SHP77 (cell line): ENCODE measurements around the gene SMOC1.

Experiments used
- DNase-seq, 2 experiments: peaks; one replicate each; lab custom pipeline; 2025; lab: John Stamatoyannopoulos, UW

The SMOC1 gene, protein sequence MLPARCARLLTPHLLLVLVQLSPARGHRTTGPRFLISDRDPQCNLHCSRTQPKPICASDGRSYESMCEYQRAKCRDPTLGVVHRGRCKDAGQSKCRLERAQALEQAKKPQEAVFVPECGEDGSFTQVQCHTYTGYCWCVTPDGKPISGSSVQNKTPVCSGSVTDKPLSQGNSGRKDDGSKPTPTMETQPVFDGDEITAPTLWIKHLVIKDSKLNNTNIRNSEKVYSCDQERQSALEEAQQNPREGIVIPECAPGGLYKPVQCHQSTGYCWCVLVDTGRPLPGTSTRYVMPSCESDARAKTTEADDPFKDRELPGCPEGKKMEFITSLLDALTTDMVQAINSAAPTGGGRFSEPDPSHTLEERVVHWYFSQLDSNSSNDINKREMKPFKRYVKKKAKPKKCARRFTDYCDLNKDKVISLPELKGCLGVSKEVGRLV

DNA sequence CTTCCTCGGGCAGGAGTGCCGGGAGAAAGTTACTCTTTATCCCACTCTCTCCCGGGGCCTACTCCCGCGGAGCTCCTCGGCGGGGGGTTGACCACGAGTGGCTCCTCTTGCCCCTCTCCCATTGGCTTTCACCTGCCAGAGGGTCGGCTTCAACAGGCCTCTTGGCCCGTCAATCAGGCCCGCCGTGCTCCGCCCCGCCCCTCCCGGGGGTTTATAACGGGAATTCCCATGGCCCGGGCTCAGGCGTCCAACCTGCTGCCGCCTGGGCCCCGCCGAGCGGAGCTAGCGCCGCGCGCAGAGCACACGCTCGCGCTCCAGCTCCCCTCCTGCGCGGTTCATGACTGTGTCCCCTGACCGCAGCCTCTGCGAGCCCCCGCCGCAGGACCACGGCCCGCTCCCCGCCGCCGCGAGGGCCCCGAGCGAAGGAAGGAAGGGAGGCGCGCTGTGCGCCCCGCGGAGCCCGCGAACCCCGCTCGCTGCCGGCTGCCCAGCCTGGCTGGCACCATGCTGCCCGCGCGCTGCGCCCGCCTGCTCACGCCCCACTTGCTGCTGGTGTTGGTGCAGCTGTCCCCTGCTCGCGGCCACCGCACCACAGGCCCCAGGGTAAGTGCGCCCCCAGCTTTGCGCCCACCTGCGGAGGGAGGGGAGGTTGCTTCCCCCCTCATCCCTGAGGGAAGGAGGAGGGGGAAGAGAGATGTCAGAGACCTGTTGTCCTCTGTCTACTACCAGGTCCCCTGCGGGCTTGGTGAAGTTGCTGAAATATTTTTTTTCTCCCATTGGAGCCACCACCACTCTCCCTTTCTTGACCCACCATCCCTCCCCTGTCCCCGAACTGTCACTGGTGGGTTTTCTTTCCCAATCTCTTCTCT, at the start of gene SMOC1:
Gene SMOC1, plus strand, starts transcription at position 242 of the 869 bp plus-strand sequence. Its CDS starts 263 bp downstream, at position 505.
- DNase-seq, result peak; percentile 82 to 94

DNA sequence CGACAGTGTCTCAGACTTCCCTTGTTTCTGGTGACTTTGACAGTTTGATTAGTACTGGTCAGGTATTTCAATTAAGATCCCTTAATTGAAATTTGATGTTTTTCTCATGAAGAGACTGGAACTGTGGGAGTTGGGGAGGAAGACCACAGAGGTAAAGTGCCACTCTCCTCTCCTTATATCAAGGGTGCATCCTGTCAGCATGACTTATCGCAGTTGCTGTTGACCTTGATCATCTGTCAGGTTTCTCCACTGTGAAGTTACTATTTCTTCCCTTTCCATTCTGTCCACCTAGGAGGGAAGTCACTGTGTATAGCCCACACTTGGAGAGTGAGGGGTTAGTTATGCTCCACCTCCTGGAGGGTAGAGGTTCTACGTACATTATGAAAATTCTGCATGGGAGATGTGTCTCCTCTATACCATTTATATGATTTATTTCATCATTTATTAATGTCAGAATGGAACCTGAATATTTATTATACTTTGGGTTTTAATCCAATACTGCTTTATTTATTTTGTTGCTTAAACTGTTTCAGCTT, 40.3 kb upstream of the SMOC1 start:
- no peak for DNase-seq

DNA sequence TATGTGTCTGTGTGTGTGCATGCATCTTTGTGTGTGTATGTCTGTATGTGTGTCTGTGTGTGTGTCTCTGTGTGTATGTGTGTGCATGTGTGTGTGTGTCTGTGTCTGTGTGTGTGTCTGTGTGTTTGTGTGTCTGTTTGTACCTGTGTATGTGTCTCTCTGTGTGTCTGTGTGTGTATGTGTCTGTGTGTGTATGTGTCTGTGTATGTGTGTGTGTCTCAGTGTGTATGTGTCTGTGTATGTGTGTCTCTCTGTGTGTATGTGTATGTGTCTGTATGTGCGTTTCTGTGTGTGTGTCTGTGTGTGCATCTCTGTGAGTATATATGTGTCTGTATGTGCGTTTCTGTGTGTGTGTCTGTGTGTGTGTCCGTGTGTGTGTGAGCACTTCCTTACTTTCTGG, 39.6 kb upstream of the SMOC1 start:
- no peak for DNase-seq

DNA sequence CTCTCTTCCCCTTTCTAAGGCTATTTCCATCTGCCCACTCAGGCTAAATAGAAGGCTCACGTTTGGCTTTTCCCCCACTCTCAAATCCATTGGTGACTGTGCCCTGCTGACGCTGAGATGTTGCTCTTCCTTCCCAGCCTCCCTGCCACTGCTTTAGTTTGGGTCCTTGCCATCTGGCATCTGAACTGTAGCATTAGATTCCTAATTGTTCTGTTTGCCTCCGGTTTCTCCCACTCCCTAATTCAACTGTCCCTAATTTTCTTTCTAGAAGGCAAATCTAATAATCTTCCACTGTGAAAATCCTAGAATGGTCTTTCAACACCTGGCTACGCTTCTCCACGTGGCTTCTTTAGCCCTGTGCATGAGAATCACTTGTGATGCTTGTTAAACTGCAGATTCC, 37.6 kb upstream of the SMOC1 start:
- no peak for DNase-seq

DNA sequence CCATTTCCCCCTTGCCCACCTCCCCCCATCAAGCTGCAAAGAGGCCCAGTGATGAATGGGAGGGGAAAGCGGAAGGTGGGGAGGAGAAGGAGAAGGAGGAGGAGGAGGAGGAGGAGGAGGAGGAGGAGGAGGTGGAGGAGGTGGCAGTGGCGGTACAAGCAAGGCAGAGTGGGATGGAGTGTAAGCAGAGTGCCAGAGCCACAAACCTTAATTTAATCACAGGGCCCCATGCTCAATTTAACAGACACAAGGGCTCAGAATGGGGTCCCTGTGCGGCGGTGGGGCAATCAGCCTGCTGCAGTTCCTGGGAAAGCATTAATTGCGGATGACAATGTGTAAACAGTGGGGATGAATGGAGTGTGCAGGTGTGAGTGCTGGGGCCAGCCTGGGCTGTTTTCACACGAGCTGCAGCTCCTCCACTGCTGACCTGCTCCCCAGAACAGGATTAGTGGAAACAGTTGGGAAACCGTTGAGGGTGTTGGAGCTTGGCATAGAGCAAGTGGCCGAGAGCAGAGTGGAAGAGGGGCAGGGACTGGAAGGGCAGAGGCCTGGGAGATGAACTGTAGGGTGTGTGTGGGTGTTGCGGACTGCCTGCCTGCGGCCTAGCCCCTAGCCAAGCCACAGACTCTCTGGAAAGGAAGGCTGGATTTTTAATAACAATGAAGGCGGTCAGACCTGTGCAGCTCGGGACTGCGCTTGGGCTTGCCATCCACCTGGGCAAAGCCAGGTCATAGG, 36.4 kb upstream of the SMOC1 start:
- DNase-seq, result peak; percentile 56 to 70

DNA sequence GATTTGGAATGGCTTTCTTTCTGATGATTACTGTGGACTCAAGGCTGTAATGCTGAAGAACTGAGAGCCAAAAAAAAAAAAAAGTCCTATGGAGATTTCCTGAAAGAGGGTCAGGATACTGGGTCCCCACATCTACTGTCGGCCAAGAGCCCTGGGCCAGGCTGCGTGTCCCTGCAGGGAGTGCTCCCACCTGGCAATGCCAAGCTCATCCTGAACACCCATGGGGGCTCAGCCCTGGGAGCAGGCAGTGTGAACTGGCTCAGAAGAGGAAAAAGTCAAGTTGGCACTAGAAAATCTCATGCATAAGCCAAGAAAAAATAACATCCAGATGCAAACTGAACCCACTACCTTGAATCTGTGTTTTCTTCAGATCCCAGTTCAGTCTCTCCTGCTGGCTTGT, 35.0 kb upstream of the SMOC1 start:
- DNase-seq, result no peak

DNA sequence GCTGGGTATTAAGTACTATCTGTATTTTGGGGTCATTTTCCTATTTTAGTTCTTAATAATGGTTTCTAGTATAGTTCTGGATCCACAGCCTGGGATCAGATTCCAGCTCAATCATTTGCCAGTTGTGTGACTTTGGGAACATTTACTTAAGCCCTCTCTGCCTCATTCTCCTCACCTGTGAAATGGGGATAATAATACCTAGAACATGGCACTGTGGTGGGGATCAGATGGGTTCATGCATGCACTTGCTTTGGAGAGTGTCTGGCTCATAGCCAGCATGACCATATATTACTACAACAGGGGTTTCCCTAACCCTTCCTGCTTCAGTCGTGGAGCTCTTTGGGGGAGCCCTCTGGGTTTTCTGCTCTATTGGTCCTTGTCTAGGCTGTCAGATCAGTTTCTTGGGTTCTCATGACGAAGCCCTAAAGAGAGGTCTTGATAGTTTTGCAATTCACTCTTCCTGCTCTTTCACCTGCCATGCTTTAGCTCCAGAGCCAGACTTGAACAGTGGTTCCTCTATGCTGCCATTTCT, 34.1 kb upstream of the SMOC1 start:
- no peak for DNase-seq

DNA sequence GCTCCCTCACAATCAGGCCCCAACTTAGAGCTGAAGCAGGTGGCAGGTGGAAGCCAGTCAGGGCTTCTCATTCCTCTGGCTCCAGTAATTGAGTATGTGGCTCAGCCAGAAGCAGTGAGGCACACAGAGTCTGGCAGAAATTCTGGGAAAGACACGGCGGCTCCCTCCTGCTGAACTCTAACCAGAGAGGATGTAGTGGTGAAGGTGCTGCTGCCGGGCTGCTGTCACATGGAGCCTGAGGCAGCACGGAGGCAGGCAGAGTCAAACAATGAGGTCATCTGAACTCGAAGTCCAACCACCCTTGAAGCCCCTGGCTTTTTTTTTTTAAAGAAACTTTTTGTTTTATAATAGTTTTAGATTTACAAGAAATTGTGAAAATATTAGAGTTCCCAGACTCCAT, 33.4 kb upstream of the SMOC1 start:
- DNase-seq, result peak; percentile 13 to 54

DNA sequence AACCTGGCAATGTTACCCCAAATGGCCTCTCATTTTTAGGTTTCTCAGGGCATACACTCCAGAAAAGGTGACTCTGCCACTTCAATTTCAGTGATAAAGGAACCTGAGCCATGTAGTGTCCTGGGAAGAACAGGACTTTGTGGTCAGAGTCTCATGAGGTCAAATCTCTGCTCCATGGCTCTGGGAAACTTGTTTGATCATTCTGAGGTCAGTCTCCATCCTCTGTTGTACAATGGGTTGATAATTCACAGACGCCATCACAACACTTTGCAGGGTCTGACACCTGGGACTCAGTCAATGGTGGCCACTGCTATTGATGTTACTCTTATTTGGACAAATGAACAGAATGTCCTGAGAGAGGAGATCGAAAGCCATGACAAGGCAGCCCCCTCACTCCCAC, 31.1 kb upstream of the SMOC1 start:
- no peak for DNase-seq

DNA sequence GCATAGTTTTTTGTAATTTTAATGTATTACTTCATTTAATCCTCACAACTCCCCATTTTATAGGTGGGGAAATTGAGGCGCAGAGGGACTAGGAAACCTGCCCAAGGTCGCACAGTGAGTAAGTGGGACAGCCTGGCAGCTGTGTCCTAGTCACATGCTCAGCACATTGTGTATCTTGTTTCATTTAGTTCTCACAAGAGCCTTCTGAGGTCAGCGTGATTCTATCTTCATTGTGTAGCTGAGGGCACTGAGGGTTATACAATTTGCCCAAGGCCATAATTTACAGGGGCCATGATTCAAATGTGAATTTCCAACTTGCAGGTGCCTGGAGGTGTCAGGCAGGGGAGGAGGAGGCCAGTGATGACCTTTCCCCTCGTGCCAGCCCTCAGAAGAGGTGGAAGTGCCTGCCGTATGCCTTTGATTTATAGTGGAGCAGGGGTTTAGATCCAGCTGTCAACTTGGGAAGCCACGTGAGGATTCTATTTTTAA, 30.3 kb upstream of the SMOC1 start:
- DNase-seq, result peak; percentile 72 to 74

DNA sequence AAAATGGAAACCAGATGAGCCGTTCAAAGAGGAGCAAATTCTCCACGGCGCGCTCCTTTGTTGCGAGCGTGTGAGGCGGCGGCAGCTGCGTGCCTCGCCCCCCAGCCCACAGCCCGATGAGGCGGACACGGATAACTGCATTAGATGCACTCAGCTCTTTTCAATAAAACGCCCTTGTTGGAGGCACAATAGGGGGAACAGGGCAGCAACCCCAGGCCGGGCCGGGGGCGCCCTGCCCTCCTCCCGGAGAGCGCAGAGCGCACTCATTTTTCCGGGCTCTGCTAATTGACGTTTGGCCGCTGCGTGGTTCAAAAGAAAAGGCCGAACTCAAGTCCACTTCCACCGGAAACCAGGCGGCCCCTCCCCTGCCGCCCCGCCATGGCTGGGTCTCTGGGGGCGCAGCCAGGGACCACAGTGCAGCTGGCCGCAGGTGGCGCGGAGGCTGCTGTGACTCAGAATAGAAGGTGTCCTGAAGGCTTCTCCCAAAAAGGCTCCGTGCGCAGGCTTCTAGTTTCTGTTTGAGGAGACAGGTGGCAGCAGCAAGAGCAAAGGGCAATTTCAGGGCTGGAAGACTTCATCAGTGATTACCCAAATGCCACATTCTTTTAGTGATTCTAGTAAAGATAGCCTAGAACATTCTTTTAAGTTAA, 29.0 kb upstream of the SMOC1 start:
- no peak for DNase-seq

DNA sequence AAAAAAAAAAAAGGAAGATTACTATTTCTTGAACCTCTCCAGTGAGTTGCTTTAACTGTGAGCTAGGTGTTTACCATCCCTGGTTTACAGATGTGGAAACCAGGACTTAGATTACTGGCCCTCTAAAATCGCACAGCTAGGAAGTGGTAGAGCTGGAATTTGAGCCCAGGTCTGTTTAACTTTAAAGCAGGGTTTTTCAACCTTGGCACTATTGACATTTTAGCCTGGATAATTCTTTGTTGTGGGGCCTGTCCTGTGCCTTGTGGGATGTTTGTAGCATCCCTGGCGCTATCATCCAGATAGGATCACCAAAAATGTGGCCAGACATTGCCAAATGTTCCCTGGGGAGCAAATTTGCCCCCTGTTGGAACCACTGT, 28.5 kb upstream of the SMOC1 start:
- no peak for DNase-seq

DNA sequence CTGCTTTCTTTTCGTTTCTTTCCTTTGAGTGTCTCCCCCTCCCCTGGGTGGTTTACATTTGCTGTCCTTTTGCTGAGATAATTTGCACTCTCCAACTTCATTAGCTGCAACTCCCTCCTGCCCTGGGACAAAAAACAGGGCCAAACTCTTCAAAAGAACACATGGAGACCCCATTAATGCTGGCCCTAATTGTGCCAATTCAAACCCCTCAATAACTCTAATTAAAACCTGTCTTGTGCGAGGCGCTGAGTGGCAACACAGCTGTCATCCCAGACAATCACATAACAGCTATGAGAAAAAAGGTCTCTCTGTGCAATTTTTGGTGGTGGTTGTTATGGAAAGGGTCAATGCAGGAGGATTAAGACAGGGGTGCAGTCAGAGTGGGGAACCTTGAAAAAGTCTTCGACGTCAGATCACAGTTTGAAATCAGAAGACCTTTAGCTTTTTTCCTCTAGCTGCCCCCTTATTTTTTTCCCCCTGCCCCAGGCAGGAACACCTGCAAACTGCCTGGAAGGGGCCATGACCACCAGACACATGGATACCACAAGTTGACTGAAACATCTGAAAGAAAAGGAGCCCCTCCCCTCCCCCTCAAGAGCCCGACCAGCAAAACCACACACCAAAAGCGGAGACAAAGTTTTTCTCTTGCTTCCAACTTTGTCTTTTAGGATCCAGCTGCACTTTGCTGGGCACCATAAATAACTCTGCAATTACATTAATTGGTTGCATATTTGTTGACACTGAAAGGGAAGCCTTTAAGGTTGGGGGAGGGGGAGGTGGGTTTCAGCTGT, 26.5 kb upstream of the SMOC1 start:
- DNase-seq, result no peak

DNA sequence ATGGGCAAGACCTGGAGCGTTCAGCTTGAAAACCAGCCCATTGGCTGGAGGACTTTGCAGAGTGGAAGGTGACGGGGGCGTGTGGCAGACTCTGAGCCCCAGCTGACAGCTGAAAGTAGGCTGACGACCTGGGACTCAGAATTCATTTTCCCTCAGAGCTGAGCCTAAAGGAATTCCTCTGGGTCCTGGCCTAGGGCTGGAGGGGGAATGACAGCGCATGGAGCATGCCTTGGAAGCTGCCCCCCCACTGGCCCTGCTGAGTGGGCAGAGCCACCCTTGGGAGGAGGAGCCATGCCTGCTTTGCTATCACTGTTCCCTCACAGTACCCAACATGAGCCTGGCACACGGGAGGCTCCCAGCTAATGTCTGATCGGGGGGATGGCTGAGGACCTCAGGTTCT, 25.4 kb upstream of the SMOC1 start:
- no peak for DNase-seq

DNA sequence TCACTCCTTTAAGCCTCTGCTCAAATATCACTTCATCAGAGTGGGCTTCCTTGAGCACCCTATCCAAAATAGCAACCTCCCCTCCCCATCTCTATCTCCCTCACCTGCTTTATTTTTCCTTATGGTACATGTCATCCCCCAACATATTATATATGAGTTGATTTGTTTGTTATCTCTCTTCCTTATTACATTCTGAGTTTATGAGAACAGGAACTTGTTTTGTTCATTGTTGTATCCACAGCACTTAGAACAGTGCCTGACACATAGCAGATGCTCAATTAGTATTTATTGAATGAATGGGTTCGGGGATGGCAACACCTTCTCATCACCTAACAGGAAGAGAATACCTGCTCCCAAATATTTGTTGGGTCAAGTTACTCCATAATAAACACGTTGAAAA, 24.6 kb upstream of the SMOC1 start:
- no peak for DNase-seq

DNA sequence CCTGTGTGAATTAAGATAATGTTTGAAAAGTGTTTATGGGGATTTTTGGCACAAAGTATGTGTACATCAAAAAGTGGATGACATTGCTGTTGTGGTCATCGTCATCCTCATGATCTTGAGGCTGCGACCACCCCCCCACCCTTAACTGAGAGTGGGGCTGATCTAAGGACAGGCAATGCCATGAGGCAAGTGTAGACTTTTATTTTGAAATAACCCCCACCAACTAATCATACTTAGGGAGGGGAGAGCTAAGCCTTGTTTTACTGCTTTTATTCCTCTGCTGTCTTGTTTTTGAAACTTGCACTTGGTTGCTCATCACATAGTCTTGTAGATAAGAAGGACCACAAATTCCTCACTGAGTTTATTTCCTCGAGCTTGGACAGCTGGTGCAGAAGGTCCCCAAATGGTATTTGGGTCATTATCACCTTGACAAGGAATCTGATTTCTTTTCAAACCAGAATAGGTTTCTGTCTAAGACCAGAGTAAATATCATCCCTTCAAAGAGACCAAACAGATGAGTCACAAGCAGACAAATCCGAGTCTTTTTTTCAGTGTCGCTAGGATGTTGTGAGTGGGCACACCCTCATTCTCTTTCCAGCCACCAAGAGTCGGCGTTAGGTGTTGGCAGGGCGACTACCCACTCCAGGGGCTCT, 23.9 kb upstream of the SMOC1 start:
- DNase-seq, result no peak

DNA sequence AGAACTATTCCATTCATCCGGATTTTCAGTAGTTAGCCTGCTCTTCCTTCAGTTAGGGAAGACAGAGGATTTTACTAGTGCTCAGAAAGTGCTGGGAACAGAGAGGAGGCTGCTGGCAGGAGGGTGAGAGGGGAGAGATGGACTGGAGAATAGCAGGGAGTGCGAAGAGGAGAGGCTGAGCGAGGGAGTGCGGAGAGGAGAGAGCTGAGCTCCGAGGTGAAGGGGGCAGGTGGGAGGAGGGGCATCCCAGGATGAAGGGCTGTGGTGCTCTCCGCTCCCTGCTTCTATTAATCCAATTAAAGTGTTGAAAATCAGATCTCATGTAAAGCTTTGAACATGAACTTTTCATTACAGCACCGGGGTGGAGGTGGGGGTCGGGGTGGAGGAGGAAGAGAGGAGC, 20.4 kb upstream of the SMOC1 start:
- DNase-seq, result no peak

DNA sequence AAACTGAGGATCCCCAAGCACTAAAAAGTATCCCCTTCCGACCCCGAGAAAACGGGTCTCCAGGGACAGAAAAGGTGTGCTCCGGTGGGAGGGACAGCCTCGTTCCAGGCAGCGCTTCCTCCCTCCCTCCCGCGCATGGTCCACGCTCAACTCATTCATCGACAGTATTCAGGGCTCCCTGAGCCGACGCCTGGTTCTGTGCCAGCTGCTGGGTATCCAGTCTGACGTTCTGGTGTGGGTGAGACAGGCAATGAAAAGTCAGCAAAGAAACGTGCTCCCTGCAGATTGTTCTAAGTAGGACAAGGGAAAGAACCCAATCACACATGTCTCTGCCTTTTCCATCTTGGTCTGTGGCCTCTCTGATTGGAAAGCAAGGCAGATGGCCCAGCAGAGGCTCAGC, 19.6 kb upstream of the SMOC1 start:
- DNase-seq, result no peak

DNA sequence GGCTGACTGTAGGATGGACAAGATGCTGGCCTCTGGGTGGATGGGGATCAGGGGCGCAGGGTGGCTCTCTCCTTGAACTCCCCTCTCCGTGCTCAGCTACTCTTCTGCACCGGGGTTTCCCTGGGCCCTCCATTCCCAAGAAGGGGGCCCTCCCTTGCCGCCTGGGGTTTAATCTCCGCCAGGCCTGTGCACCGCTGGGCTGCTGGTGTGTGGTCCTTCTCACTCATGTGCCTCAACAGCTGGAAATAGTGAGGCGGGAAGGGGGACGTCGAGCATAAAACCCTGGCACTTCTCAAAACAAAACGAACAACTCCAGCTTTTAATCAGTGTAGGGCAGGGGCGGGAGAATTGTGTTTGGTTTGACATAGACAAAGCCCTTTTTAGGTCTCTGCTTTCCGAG, 19.0 kb upstream of the SMOC1 start:
- DNase-seq, result no peak

DNA sequence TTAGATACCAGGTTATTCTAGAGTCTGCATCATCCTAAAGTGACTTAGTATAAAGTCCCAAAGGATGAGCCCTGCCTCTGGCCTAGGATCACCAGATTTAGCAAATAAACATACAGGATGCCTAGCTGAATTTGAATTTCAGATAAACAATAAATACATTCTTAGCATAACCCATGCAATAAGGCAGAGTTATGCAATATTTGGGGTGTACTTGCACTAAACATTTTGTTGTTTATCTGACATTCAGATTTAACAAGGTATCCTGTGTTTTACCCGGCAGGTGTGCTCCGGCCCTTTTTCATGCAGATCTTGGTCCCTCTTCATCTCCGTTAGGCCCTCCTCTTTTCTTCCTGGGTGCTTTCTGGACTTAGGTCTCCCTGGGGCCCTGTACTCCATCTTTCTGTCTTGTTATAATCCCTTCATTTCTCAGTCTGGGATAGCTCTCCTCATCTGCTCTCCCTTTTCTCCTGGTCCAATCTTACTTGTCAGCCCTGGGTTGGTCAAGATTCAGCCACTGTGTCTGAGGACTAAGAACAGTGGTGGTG, 18.1 kb upstream of the SMOC1 start:
- DNase-seq, result no peak
